K562 (cell line): ENCODE results near the gene ZSWIM7. TPM values are rescaled to one million over a fixed set of nuclear protein-coding genes. Genes with fewer than 3 reads are reported as not detected.

Experiments
- ATAC-seq: fragments of 200-7000 bp; cut with Tn5 transposase; 3 replicates; pipeline ENCODE4 v1.9.1; 2020; ENCODE audit warnings: moderate library complexity
- BruUV-seq: library from RNA; stranded (reverse); fragments of 400-500 nt; replicated peaks from 2 replicates; lab custom pipeline; 2021; lab: Mats Ljungman, UMichigan
- CTCF ChIA-PET: fragments of 300-600 bp; formaldehyde crosslinking; extraction: SDS; loops from one replicate; lab custom pipeline; 2021; ENCODE audit warnings: low intra/inter-chr PET ratio; lab: Yijun Ruan, JAX
- POLR2A ChIA-PET: fragments of 300-600, 350-650 bp; sonication (Branson Sonifier 250); formaldehyde crosslinking; extraction: SDS; loops from one replicate; lab custom pipeline; 2021; ENCODE audit warnings: antibody characterized with exemption, inconsistent platforms; lab: Yijun Ruan, JAX
- DNase-seq, 4 experiments: peaks; one replicate each; pipeline versions ENCODE4 v3.0.0 to v3.0.0-alpha.2; 2011 to 2018; ENCODE audit warnings: low spot score in 3 of 4, mixed read lengths in 3 of 4; ENCODE audit errors: extremely low read depth in 1 of 4
- FAIRE-seq: peaks from 2 replicates; lab custom pipeline; 2011; peaks lifted over from hg19 to GRCh38; lab: Jason Lieb, UNC
- H2AFZ ChIP-seq: 2 replicates; pipeline ENCODE4 v1.6.0; 2011; ENCODE audit warnings: low read depth, low read length, control low read depth, inconsistent platforms
- H3K27ac ChIP-seq: fragments of 200-600 bp; 3 replicates; pipeline ENCODE4 v1.8.0; 2011; ENCODE audit warnings: low read depth, mild to moderate bottlenecking, control low read depth, inconsistent platforms, low read length, moderate library complexity, mixed read lengths; ENCODE audit errors: extremely low read depth
- H3K27me3 ChIP-seq, 2 experiments: fragments of 300-600 bp in 1 of 2; 2 replicates in 1 of 2; 3 replicates in 1 of 2; pipeline versions ENCODE4 v1.6.0 to v1.8.0; 2011; ENCODE audit warnings: inconsistent platforms in 2 of 2, low read length in 2 of 2, mild to moderate bottlenecking in 1 of 2, mixed read lengths in 1 of 2, moderate library complexity in 1 of 2; ENCODE audit not compliant: control insufficient read depth in 2 of 2, insufficient read depth in 2 of 2
- H3K36me3 ChIP-seq: fragments of 300-600 bp; 3 replicates; pipeline ENCODE4 v1.8.0; 2011; ENCODE audit warnings: mild to moderate bottlenecking, low read length, inconsistent platforms; ENCODE audit not compliant: control insufficient read depth, insufficient read depth
- H3K4me1 ChIP-seq, 2 experiments: fragments of 200-600 bp in 1 of 2; replicated peaks in 1 of 2; 2 replicates in 1 of 2; 3 replicates in 1 of 2; pipeline versions ENCODE4 v1.5.1 to v1.8.0; 2011; ENCODE audit warnings: inconsistent platforms in 2 of 2, low read length in 2 of 2, mild to moderate bottlenecking in 1 of 2, mixed read lengths in 1 of 2, moderate library complexity in 1 of 2; ENCODE audit not compliant: control insufficient read depth in 2 of 2, insufficient read depth in 2 of 2
- H3K4me2 ChIP-seq: 2 replicates; pipeline ENCODE4 v1.6.1; 2011; ENCODE audit warnings: low read length, control low read depth, inconsistent platforms, mixed read lengths; ENCODE audit not compliant: insufficient read depth
- H3K4me3 ChIP-seq: fragments of 200-600 bp; sonication (generic), shearing (Covaris generic); 2 replicates; pipeline ENCODE4 v1.5.1; 2016; ENCODE audit warnings: control low read depth, inconsistent platforms
- H3K79me2 ChIP-seq: fragments of 200-600 bp; 3 replicates; pipeline ENCODE4 v1.8.0; 2011; ENCODE audit warnings: low read length, inconsistent platforms; ENCODE audit not compliant: control insufficient read depth, insufficient read depth
- H3K9ac ChIP-seq, 2 experiments: 2 replicates each; pipeline versions ENCODE4 v1.6.0 to v1.6.1; 2011; ENCODE audit warnings: low read depth in 2 of 2, low read length in 2 of 2, control low read depth in 1 of 2, inconsistent platforms in 1 of 2, mild to moderate bottlenecking in 1 of 2, mixed read lengths in 1 of 2; ENCODE audit not compliant: insufficient read depth in 1 of 2
- H3K9me1 ChIP-seq: one replicate; pipeline ENCODE4 v1.6.0; 2011; ENCODE audit warnings: inconsistent platforms, mild to moderate bottlenecking, low read length, moderate library complexity; ENCODE audit not compliant: control insufficient read depth, insufficient read depth
- H3K9me3 ChIP-seq: replicated peaks from 2 replicates; pipeline ENCODE4 v1.5.1; 2011; ENCODE audit warnings: low read depth, low read length, inconsistent platforms; ENCODE audit not compliant: control insufficient read depth, insufficient read depth
- H4K20me1 ChIP-seq: replicated peaks from 2 replicates; pipeline ENCODE4 v1.6.1; 2011; ENCODE audit warnings: low read length, inconsistent platforms, mixed read lengths; ENCODE audit not compliant: control insufficient read depth, insufficient read depth
- ARHGAP35 ChIP-seq: fragments of 450-650 bp; IDR thresholded peaks from 2 replicates; pipeline ENCODE4 v1.6.1; 2018; ENCODE audit not compliant: partially characterized antibody
- BACH1 ChIP-seq: fragments of 200-800 bp; sonication (Bioruptor generic); IDR thresholded peaks from 2 replicates; pipeline ENCODE4 v1.6.1; 2016; ENCODE audit warnings: missing genetic modification characterization, missing compliant biosample characterization
- CBX8 ChIP-seq: fragments of 200-600 bp; sonication (generic); IDR thresholded peaks from 2 replicates; pipeline ENCODE4 v1.6.1; 2012; ENCODE audit warnings: borderline replicate concordance, mixed run types, low read depth, mild to moderate bottlenecking, moderate library complexity, mixed read lengths, low read length, control low read depth, inconsistent platforms; ENCODE audit not compliant: poor library complexity, severe bottlenecking; ENCODE audit errors: extremely low read depth
- KLF10 ChIP-seq: fragments of 250-450 bp; sonication (Bioruptor Pico); IDR thresholded peaks from 2 replicates; pipeline ENCODE4 v1.6.1; 2021; ENCODE audit warnings: matching md5 sums
- MTA1 ChIP-seq: fragments of 450-650 bp; IDR thresholded peaks from 2 replicates; pipeline ENCODE4 v1.6.1; 2017; ENCODE audit warnings: borderline replicate concordance
- MXI1 ChIP-seq: IDR thresholded peaks from 2 replicates; pipeline ENCODE4 v1.6.1; 2011; ENCODE audit warnings: low read depth, mild to moderate bottlenecking, improper control_type of control experiment, low read length
- POLR3G ChIP-seq: IDR thresholded peaks from 2 replicates; pipeline ENCODE4 v1.6.1; 2011; ENCODE audit not compliant: insufficient read length, insufficient replicate concordance; ENCODE audit errors: extremely low read depth
- RBFOX2 ChIP-seq: fragments of 200-400 bp; formaldehyde crosslinking; IDR thresholded peaks from 2 replicates; pipeline ENCODE4 v1.6.1; 2017; ENCODE audit warnings: low read depth, mild to moderate bottlenecking, low read length, moderate library complexity
- TCF3 ChIP-seq: sonication (generic); formaldehyde crosslinking; IDR thresholded peaks from 2 replicates; pipeline ENCODE4 v1.4.0; 2020; ENCODE audit warnings: mild to moderate bottlenecking, missing genetic modification reagents
- TOE1 ChIP-seq, 2 experiments: fragments of 450-650 bp in 1 of 2; sonication (generic) in 1 of 2; formaldehyde crosslinking in 1 of 2; IDR thresholded peaks; 2 replicates each; pipeline versions ENCODE4 v1.7.1 to v1.8.0; 2016 to 2022; ENCODE audit warnings: borderline replicate concordance in 2 of 2, mild to moderate bottlenecking in 2 of 2, antibody characterized with exemption in 1 of 2, inconsistent platforms in 1 of 2, low read depth in 1 of 2, missing genetic modification reagents in 1 of 2, moderate library complexity in 1 of 2
- ZNF12 ChIP-seq: sonication (generic); formaldehyde crosslinking; IDR thresholded peaks from 2 replicates; pipeline ENCODE4 v1.4.0; 2020; ENCODE audit warnings: mild to moderate bottlenecking, missing genetic modification reagents
- ZNF280A ChIP-seq: fragments of 450-650 bp; IDR thresholded peaks from 2 replicates; pipeline ENCODE4 v1.6.1; 2018; ENCODE audit warnings: mild to moderate bottlenecking, low read depth; ENCODE audit not compliant: partially characterized antibody
- ZNF695 ChIP-seq: fragments of 450-650 bp; formaldehyde crosslinking; IDR thresholded peaks from 2 replicates; pipeline ENCODE4 v1.4.0; 2020; ENCODE audit warnings: mild to moderate bottlenecking, moderate library complexity
- WGBS: fragments of 100-300 bp; shearing (Covaris generic); methylation state at CpG from one replicate; pipeline ENCODE4 v1.1.6; 2016; ENCODE audit warnings: low coverage, mixed read lengths; ENCODE audit not compliant: insufficient coverage; ENCODE audit errors: missing lambda C conversion rate; 5-methylcytosine and 5-hydroxymethylcytosine counted together
- in situ Hi-C: fragments of 300-500 bp; cut with MboI; formaldehyde crosslinking; loops from 4 replicates; pipeline ENCODE4 v1.15.0; 2018; ENCODE audit warnings: inconsistent platforms, mixed read lengths
- intact Hi-C: fragments of 100-400 bp; cut with micrococcal nuclease; formaldehyde crosslinking; loops from 2 replicates; pipeline ENCODE4 v1.14.2; 2022
- polyA plus RNA-seq, 8 experiments: library from polyadenylated mRNA; depleted of rRNA in 4 of 8; stranded (reverse) in 5 of 8; unstranded in 3 of 8; fragments of >200 nt; fragmentation: Nextera tagmentation in 2 of 8; fragmentation: Illumina TruSeq in 1 of 8; extraction: Ambion mirVana in 2 of 8; extraction: Trizol in 1 of 8; gene quantifications; 2 replicates each; pipeline versions ENCODE4 v1.2.1 to v1.2.3, GENCODE V29; 2011 to 2014; ENCODE audit warnings: inconsistent platforms in 1 of 8, missing spikeins in 1 of 8
- total RNA-seq, 7 experiments: library from RNA; depleted of rRNA in 6 of 7; stranded (reverse); fragments of >200 nt in 6 of 7; fragmentation: Illumina TruSeq in 2 of 7; extraction: Trizol in 2 of 7; gene quantifications; 2 replicates each; pipeline versions ENCODE4 v1.2.1 to v1.2.3, GENCODE V29; 2011 to 2021; ENCODE audit warnings: low replicate concordance in 1 of 7
- TF ChIP-seq, protein P1 (sequence below): IDR thresholded peaks from 3 replicates; pipeline ENCODE4 v1.6.1; 2011; ENCODE audit warnings: borderline replicate concordance, mild to moderate bottlenecking, moderate library complexity; ENCODE audit not compliant: insufficient read length; ENCODE audit errors: extremely low read depth
- TF ChIP-seq, protein P2 (sequence below): IDR thresholded peaks from 2 replicates; pipeline ENCODE4 v1.6.1; 2011; ENCODE audit warnings: borderline replicate concordance, low read depth, mild to moderate bottlenecking, moderate library complexity, low read length; ENCODE audit not compliant: insufficient read depth, poor library complexity, severe bottlenecking

Gene ZSWIM7
- total and polyA plus RNA-seq, 9 of the 15 experiments (the other 6 are each of a cell fraction or from before 2014, with no cell fraction given): 5.9 to 18.7 (median 9.5) TPM

DNA sequence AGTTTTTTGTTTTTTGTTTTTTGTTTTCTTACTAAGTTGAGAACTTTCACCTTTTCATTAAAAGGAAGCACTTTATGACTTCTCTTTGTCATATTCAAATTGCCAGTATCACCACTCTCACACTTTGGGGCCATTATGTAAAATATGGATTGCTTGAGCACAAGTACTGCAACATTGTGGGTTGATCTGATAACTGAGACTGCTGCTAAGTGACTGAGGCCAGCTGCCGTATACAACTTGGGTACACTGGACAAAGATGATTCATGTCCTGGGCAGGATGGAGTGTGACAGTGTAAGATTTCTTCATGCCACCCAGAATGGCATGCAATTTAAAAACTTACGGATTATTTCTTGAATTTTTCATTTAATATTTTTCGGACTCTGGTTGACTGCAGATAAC lies 7.9 kb upstream of the ZSWIM7 start:
- intact Hi-C loops (loop anchor here (10.0 kb wide), 1 partner anchor 207 kb away; the partner anchor contains the start of genes NCOR1 and PIGL), in situ Hi-C loops (no loop called here)
- 82% methylated on average over 3 of the region's 3 CpGs for WGBS
- Histone ChIP-seq H3K4me3 (no peak overlapping the region), H3K4me2 (no peak overlapping the region), H3K79me2 (peaks cover 4% of the 10 kb centered on the region; the same call in 1 of the 3 replicates), H4K20me1 (no peaks in the 10 kb centered on the region), H3K4me1 (no peaks in the 10 kb centered on the region), H3K9me1 (no peaks in the 10 kb centered on the region), H3K27ac (no peak overlapping the region), H2AFZ (no peak overlapping the region), H3K36me3 (peaks cover 87% of the 10 kb centered on the region), H3K9ac (no peak overlapping the region), H3K9me3 (no peaks in the 10 kb centered on the region), H3K27me3 (no peaks in the 10 kb centered on the region)
- CTCF ChIA-PET: no interaction called here
- ATAC-seq: no peak
- no TSS peak for BruUV-seq
- no peak for FAIRE-seq
- POLR2A ChIA-PET: no interaction called here
- DNase-seq: no peak
- TF ChIP-seq, protein P1, sequence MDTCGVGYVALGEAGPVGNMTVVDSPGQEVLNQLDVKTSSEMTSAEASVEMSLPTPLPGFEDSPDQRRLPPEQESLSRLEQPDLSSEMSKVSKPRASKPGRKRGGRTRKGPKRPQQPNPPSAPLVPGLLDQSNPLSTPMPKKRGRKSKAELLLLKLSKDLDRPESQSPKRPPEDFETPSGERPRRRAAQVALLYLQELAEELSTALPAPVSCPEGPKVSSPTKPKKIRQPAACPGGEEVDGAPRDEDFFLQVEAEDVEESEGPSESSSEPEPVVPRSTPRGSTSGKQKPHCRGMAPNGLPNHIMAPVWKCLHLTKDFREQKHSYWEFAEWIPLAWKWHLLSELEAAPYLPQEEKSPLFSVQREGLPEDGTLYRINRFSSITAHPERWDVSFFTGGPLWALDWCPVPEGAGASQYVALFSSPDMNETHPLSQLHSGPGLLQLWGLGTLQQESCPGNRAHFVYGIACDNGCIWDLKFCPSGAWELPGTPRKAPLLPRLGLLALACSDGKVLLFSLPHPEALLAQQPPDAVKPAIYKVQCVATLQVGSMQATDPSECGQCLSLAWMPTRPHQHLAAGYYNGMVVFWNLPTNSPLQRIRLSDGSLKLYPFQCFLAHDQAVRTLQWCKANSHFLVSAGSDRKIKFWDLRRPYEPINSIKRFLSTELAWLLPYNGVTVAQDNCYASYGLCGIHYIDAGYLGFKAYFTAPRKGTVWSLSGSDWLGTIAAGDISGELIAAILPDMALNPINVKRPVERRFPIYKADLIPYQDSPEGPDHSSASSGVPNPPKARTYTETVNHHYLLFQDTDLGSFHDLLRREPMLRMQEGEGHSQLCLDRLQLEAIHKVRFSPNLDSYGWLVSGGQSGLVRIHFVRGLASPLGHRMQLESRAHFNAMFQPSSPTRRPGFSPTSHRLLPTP: no peak
- TF ChIP-seq, protein P2, sequence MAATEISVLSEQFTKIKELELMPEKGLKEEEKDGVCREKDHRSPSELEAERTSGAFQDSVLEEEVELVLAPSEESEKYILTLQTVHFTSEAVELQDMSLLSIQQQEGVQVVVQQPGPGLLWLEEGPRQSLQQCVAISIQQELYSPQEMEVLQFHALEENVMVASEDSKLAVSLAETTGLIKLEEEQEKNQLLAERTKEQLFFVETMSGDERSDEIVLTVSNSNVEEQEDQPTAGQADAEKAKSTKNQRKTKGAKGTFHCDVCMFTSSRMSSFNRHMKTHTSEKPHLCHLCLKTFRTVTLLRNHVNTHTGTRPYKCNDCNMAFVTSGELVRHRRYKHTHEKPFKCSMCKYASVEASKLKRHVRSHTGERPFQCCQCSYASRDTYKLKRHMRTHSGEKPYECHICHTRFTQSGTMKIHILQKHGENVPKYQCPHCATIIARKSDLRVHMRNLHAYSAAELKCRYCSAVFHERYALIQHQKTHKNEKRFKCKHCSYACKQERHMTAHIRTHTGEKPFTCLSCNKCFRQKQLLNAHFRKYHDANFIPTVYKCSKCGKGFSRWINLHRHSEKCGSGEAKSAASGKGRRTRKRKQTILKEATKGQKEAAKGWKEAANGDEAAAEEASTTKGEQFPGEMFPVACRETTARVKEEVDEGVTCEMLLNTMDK: no peak
- TF ChIP-seq TCF3 (CRISPR knock-in tag): no peak
- TF ChIP-seq TOE1 (IDR thresholded peaks at IDR 0.05; ENCODE audit: borderline replicate concordance): no peak
- TF ChIP-seq TOE1 (CRISPR knock-in tag; IDR thresholded peaks at IDR 0.05; ENCODE audit: borderline replicate concordance, low read depth): no peak
- no peak for TF ChIP-seq MTA1
- TF ChIP-seq ZNF12 (CRISPR knock-in tag): no peak
- no peak for TF ChIP-seq ZNF695 (CRISPR knock-in tag)
- TF ChIP-seq BACH1: no peak
- no peak for TF ChIP-seq ARHGAP35
- TF ChIP-seq MXI1: no peak
- no peak for TF ChIP-seq KLF10 (CRISPR knock-in tag)
- no peak for TF ChIP-seq ZNF280A
- no peak for TF ChIP-seq CBX8
- TF ChIP-seq RBFOX2: no peak
- no peak for TF ChIP-seq POLR3G
